NCI-H2227 (cell line): ENCODE results near the gene TGM3.

Experiments used
- DNase-seq: peaks from one replicate; lab custom pipeline; 2025; ENCODE audit not compliant: unreplicated experiment; lab: John Stamatoyannopoulos, UW

The TGM3 gene

GRCh38 chr20:2305029-2305428, 9.2 kb downstream of the TGM3 start:
- no peak for DNase-seq

- no peak for DNase-seq
These were observed 9.7 kb downstream of the TGM3 start for GRCh38 chr20:2305479-2305878.

DNA sequence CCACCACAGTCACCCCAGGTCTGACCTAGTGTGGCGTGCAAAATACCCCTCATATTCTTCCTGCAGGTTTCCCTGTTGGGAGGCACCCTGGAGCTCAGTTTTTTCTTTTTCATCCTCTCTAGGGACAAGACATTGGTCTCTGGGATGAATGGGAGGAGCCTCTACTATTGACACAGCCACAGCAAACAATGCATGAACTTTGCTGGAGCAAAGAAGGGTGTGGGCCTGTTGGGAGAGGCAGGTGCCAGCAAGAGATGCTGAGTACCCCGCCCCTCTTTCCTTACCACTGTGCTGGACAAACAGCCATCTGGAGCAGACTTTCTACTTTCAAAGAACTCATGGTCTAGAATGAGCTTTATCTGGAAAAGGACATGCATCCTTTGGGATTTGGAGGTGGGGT, 10.1 kb downstream of the TGM3 start:
- peak; percentile 11 for DNase-seq

DNA sequence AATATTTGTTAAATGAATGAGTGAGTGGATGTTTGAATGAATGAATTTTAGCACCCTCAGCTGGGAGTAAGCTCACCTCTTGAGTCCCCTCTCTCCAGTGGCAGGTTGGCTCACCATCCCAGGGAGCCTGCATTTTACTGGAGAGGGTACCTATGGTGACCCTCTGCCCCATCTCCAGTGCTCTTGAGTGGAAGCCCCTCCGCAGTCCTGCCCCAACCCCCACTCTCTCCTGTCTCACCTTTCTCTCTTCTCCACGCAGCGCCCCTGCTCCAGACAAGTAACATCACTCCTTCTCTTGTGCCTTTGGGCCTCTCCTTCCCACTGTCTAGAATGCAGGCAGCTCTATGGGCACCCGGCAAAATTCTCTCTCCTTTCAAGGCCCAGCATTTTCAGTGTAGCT, 11.3 kb downstream of the TGM3 start:
- no peak for DNase-seq

GRCh38 chr20:2311329-2311728, 15.5 kb downstream of the TGM3 start:
- no peak for DNase-seq

DNA sequence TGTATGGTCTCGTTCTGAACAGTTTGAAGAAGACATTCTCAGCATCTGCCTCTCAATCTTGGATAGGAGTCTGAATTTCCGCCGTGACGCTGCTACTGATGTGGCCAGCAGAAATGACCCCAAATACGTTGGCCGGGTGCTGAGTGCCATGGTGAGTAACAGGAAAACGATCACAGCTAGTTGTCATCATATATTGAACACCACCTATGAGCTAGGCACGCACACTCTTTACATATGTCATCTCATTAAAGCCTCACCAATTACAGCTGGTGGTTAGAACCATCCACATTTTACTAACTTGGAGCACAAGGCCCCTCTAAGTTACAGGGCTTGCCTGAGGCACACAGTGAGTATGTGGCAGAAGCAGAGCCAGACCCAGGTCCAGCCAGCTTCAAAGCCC, 17.1 kb downstream of the TGM3 start:
- no peak for DNase-seq

GRCh38 chr20:2313316-2313715, 17.5 kb downstream of the TGM3 start:
- no peak for DNase-seq

GRCh38 chr20:2314759-2315439, 19.1 kb downstream of the TGM3 start:
- DNase-seq, result peak; percentile 82

GRCh38 chr20:2315440-2315778, 19.6 kb downstream of the TGM3 start:
- DNase-seq, result no peak

DNA sequence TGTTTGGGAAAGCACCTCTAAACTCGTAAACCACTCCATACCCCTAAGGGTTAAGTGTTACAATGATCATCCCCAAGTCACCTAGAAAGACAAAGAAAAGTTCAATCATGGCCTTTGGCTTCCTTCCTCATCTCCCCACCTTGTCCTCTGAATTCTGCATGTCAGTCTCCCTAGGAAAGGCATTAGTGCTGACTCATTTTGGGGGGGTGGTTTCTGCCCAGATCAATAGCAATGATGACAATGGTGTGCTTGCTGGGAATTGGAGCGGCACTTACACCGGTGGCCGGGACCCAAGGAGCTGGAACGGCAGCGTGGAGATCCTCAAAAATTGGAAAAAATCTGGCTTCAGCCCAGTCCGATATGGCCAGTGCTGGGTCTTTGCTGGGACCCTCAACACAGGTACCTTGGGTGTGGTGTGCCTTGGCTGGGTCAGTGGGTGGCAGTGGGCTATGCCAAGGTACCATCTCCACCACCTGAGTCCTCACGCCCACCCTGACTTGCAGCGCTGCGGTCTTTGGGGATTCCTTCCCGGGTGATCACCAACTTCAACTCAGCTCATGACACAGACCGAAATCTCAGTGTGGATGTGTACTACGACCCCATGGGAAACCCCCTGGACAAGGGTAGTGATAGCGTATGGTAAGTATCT, 21.2 kb downstream of the TGM3 start:
- DNase-seq, result no peak

DNA sequence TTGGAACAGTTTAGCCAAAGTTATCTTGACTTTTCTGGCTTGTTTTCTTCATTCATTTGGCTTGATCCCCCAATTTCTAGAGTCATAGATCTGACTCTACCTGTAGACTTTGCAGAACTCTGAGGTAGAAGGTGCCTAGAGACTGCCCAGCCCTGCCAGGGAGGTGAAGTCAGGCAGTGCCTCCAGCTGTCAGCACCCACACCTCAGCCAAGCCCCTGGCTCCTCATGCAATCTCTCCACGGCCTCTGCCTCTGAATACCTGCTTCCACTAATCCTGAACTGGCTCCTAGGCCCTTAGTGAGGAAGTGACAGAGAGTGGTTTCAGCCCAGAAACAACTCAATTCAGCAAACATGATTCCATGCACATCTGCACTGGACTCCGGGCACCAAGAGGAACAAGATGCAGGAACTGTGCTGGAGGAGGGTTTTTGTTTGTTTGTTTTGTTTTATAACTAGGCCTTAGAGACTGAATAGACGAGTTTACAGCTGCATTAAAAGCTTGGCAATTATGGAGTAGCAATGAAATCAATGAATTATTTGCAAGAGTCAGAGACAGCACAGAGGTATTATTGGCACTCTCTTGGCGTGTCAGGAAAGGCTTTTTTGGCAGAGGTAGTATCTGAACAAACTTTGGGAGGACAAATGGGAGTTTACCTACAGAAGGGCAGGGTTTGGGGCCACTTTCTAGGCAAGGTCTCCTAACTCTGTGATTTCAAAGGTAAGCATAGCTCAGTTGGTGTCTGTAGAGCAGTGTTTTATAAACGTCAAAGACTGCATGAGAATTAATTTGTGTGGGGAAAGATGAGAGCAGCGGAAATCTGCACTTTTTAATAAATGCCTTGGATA, 25.2 kb downstream of the TGM3 start:
- no peak for DNase-seq

DNA sequence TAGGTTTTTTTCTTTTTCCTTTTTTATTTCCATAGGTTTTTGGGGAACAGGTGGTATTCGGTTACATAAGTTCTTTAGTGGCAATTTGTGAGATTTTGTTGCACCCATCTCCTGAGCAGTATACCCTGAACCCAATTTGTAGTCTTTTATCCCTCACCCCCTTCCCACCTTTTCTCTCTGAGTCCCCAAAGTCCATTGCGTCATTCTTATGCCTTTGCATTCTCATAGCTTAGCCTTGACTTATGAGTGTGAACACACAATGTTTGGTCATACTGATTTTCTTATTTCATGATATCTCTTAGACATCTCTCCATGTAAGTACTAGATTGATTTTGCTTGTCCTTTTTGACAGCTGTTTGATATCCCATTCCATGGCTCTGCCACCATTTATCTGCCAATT, 27.2 kb downstream of the TGM3 start:
- no peak for DNase-seq

- DNase-seq, result no peak
These were observed 30.2 kb downstream of the TGM3 start for GRCh38 chr20:2326046-2326445.

DNA sequence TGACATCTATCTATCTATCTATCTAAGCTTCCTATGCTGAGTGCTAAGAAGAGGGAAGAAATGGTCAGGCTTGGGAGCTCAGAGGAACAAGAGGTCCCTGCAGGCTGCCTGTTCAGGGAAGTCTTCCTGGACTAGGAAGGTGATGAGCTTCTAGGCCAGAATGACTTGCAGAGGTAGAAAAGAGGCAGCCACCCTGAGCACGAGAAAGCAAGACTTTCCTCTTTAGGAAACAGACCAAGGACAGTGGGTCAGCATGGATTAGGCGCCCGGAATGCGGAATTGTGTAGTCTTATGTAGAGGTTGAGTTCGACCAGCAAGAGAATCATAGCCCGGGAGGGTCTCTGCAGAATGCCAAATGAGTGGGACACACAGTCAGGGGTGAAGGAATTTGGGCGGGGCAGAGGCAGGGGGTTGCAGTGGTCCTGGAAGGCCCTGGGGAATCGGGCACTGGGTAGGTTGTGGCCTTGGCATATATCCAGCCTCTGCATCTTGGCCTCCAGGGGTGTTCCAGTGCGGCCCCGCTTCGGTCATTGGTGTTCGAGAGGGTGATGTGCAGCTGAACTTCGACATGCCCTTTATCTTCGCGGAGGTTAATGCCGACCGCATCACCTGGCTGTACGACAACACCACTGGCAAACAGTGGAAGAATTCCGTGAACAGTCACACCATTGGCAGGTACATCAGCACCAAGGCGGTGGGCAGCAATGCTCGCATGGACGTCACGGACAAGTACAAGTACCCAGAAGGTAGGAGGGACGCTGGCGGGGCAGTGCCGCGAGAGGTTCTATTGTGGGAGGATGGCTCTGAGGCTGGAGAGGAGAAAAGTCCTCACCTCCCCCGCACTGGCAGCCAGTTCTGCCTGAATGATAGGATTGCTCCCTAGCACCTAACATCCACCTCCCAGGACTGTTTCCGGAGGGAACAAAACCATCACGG, 32.1 kb downstream of the TGM3 start:
- no peak for DNase-seq

DNA sequence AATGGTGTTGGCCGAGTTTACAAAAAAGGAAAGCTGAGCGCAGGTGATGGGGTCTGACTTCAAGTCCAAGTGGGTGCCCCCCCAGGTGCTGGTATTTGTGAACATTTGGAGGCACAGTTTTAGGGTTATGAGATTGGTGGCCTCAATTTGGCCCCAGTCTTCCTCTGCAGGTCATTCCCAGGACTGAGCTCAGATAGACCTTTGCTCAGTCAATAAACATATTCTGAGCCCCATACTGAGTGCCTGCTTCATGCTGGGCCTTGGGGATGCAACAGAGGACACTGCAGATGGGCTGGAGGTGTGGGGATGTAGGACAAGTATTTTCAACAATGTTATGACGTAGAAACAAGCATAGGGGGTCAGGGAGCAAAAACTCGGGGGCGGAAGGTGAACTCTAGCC, 33.5 kb downstream of the TGM3 start:
- no peak for DNase-seq

- no peak for DNase-seq
These were observed 34.4 kb downstream of the TGM3 start for GRCh38 chr20:2330090-2330695.

- no peak for DNase-seq
These were observed 35.3 kb downstream of the TGM3 start for GRCh38 chr20:2331106-2331505.

GRCh38 chr20:2331901-2332565, 36.2 kb downstream of the TGM3 start:
- DNase-seq, result no peak

DNA sequence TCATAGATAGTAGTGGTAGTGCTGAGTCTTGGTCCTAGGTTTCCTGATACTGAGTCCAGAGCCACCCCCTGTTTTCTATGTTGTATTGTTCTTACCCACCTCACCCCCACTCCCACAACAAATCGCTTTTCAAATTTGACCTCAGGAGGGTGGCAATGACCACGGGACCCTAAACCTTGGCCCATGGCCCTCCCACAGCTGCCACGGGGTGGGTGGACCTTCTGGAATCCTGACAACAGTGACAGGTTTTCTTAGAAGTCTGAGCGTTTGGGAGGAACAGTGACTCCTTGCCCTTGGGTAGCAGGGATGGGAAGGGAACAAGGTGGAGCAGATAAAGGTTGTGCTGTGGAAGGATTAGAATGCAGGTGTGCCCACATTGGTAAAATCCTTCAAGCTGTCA, 36.9 kb downstream of the TGM3 start:
- DNase-seq, result no peak

GRCh38 chr20:2333821-2334220, 38.0 kb downstream of the TGM3 start:
- no peak for DNase-seq
